Measurements from ENCODE around the gene MRPL52.
"Not testable (repeated sequence)": the region's sequence is repeated elsewhere in the genome, so short reads cannot be mapped to it uniquely, and the experiment has no call there.

The MRPL52 gene

GRCh38 chr14:22854963-22855724 lies 25.5 kb downstream of the MRPL52 start:
- DNase-seq: no peak

GRCh38 chr14:22856428-22856827 lies 26.7 kb downstream of the MRPL52 start:
- no peak for DNase-seq

GRCh38 chr14:22860377-22860776 lies 30.7 kb downstream of the MRPL52 start:
- DNase-seq: not testable (repeated sequence)

- no peak for DNase-seq
These were observed 32.0 kb downstream of the MRPL52 start for GRCh38 chr14:22861651-22862050.

- no peak for DNase-seq
These were observed 35.3 kb downstream of the MRPL52 start for GRCh38 chr14:22864979-22865378.

GRCh38 chr14:22865424-22866405 lies 36.0 kb downstream of the MRPL52 start:
- no peak for DNase-seq

GRCh38 chr14:22866874-22867273 lies 37.2 kb downstream of the MRPL52 start:
- no peak for DNase-seq

GRCh38 chr14:22870811-22871223 lies 41.1 kb downstream of the MRPL52 start:
- peak; percentile 52 to 72 for DNase-seq

GRCh38 chr14:22871224-22872032 lies 41.7 kb downstream of the MRPL52 start, which contains the start of gene LRP10:
TSS of gene LRP10 (plus strand) at chr14:22871740. CDS start at chr14:22872304, 564 bp downstream.
- DNase-seq: peak; percentile 71 to 72

GRCh38 chr14:22872033-22872832 lies 42.5 kb downstream of the MRPL52 start:
- peak; percentile 39 to 48 for DNase-seq

- DNase-seq: no peak
These were observed 43.3 kb downstream of the MRPL52 start for GRCh38 chr14:22872833-22873520.

GRCh38 chr14:22875003-22875747 lies 45.5 kb downstream of the MRPL52 start:
- no peak for DNase-seq

GRCh38 chr14:22875748-22876319 lies 46.1 kb downstream of the MRPL52 start:
- DNase-seq: no peak

- DNase-seq: no peak
These were observed 47.4 kb downstream of the MRPL52 start for GRCh38 chr14:22877000-22877501.

- DNase-seq: peak in 1 of 2 experiments; percentile 3
These were observed 48.9 kb downstream of the MRPL52 start for GRCh38 chr14:22878271-22879246.

GRCh38 chr14:22882064-22882463 lies 52.4 kb downstream of the MRPL52 start:
- no peak for DNase-seq

GRCh38 chr14:22882529-22883172 lies 53.0 kb downstream of the MRPL52 start:
- DNase-seq: no peak

Measured in AML-193 (cell line).